LNCAP (cell line): ENCODE results near the gene RETREG1.

Experiments
- TF ChIP-seq, protein P1 (sequence below): fragments of 450-650 bp; IDR thresholded peaks from 2 replicates; pipeline ENCODE4 v1.5.1; 2017; ENCODE audit warnings: mild to moderate bottlenecking

The RETREG1 gene

DNA sequence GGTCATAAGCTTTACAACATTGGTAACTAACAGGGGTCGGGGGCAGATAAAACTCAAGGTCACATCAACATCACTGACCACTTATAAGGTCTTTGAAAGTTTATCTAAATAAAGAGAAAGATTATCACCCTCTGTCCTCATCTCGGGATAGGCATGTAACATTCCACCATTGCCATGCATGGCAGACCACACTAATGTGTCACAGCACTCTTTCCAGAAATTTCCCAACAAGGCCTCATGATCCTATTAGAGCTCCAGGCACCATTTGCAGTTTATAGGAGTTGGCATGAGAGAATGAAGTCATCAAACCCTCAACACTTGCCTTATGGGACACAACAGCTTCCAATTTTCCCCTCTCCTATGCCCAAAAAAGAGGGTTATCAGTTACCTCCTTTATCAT lies 119.3 kb downstream of the RETREG1 start:
- TF ChIP-seq, protein P1, sequence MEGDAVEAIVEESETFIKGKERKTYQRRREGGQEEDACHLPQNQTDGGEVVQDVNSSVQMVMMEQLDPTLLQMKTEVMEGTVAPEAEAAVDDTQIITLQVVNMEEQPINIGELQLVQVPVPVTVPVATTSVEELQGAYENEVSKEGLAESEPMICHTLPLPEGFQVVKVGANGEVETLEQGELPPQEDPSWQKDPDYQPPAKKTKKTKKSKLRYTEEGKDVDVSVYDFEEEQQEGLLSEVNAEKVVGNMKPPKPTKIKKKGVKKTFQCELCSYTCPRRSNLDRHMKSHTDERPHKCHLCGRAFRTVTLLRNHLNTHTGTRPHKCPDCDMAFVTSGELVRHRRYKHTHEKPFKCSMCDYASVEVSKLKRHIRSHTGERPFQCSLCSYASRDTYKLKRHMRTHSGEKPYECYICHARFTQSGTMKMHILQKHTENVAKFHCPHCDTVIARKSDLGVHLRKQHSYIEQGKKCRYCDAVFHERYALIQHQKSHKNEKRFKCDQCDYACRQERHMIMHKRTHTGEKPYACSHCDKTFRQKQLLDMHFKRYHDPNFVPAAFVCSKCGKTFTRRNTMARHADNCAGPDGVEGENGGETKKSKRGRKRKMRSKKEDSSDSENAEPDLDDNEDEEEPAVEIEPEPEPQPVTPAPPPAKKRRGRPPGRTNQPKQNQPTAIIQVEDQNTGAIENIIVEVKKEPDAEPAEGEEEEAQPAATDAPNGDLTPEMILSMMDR = no peak

DNA sequence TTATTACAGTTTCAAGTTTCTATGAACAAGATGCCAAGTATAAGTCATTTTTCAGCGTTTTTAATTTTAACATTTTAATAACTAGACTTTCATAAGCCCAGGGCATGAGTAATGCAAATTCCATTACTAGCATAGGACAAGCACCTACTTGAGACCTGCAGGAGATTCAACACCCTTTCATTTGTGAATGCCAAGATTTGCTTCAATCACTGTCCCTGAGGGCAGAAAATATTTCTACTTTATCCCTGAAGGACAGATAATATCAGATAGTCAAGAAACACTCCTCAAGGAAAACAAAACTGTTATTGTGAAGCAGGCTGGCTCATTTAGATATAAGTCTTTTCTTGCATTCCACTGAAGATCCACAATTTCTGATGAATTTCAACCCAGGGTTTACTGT lies 123.5 kb downstream of the RETREG1 start:
- TF ChIP-seq, protein P1 = no peak

DNA sequence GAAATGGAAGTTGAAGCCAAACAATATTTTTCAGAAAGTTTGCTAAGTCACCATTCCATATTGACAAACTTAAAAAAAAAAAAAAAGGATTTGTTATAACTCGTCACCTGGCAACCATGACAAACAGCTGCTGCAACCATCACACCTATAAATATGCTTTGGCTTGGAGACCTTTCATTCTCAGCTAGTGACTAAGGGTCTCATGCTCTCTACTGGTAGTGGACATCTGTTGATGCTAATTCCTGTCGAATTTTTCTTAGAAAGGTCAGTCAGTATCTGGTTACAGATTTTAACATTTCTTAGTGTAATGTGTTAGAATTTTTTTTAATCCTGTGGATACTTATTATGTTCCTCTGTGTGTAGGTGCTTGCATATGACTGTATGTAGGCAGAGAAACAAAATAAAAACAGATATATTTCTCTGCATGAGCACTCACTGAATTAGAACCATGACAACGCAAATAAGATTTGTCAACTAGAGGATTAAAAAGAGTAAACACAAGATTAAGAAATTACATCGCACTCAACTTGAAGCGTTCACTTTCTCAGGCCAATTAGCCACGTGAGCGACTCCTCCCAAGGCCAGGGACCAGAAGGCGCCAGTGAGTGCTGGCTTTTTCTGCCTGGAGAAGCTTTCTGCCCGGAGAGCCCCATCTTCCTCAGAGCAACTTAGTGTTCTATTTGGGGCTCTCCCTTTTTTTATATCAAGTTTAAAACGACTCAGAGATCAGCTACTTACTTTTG lies 124.2 kb downstream of the RETREG1 start:
- TF ChIP-seq, protein P1 = no peak

DNA sequence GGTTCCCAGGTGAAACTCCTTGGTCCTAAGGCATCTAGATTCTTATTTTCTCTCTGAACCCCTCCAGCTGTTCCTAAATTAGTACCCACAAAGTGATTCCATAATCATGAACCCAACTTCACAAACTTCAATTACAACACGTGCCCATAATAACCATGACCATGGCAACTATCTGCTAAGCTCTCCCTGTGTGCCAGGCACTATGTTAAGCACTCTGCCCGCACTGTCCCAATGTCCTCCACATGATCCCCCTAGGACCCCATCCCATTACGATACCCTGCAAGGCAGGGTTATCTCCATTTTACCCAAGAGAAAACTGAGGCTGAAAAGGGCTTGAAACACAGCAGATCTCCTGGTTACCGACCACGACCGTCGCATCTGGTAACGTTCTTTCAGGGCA lies 125.9 kb downstream of the RETREG1 start:
- TF ChIP-seq, protein P1 = no peak

DNA sequence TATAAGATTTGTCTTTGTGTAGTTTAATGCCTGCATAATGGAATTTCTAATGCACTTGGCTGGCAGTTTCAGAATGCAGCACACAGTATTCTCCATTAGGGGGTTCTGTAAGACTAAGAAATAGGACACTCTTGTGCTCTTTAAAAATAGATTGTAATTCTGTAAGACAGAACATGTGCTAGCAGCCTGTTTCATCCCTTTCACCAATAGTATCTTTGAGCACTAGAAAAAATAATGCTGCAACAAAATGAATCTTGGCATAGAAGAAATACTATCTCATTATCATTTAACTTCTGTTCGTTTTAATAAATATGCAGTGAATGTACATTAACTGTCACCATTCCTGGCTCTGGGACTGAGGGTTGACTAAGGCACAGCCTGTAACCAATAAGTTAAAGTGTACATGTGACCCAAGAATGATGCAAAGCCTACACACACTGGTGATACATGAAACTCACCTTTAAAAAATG lies 127.4 kb downstream of the RETREG1 start:
- TF ChIP-seq, protein P1 = peak; percentile 73

DNA sequence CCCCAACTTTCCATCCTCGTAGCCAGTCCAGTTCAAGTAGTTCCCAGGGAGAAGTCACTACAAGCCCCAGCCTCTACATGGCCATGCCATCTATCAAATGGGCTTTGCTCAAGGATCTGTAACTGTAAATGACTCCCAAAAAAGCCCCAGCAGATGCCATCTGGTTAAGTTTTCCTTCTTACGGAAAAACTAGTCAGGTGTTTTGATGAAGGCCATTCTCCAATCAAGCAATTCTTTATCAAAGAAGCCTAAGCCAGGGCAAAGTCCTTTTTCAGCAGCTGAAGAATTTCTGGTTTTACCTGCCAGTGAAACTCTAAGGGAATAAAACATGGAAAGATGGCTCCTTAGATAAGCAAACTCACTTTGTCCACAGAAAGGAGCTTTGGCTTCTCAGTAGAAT lies 129.3 kb downstream of the RETREG1 start:
- TF ChIP-seq, protein P1 = no peak

DNA sequence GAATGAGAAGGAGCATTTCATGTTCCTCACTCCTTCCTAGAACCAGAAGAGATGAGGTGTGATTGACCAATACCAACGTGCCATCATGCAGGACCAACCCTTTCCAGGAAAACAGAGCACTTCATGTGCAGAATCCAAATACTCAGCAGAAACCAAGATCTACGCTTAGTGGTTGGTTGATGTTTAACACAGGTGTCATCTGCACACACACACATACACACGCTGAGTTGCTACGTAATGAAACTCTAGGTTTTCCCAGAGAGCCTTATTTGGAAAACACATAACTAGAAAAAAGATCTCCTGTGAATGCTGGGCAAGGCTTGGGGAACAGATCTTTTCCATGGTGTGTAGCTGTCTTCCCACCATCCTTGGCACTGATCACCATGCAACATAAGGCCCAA lies 130.1 kb downstream of the RETREG1 start:
- TF ChIP-seq, protein P1 = no peak
